Psoas muscle (tissue), 8 donors: ENCODE results near the gene ST3GAL2. TPM values are rescaled to one million over a fixed set of nuclear protein-coding genes. Genes with fewer than 3 reads are reported as not detected.

Experiments used
- ATAC-seq, 4 donors: fragments of 200-7000 bp; cut with Tn5 transposase; one replicate each; pipeline ENCODE4 v1.9.1; 2020; ENCODE audit warnings: moderate library complexity in 3 of 4, mild to moderate bottlenecking in 2 of 4
- DNase-seq, 2 donors: peaks; one replicate each; pipeline ENCODE4 v3.0.0-alpha.2; 2020
- H3K27ac ChIP-seq: fragments of 200-600 bp; one replicate; pipeline ENCODE4 v1.8.0; 2022
- H3K27me3 ChIP-seq, 3 donors: fragments of 200-600 bp in 1 of 3; one replicate each; pipeline versions ENCODE4 v1.6.1 to v1.8.0; 2013 to 2022; ENCODE audit warnings: low read length in 2 of 3, mild to moderate bottlenecking in 2 of 3, moderate library complexity in 1 of 3; ENCODE audit not compliant: insufficient read depth in 3 of 3
- H3K36me3 ChIP-seq, 2 donors: fragments of 200-600 bp in 1 of 2; one replicate each; pipeline versions ENCODE4 v1.6.1 to v1.8.0; 2013 to 2022; ENCODE audit warnings: low read depth in 1 of 2, mild to moderate bottlenecking in 1 of 2, moderate library complexity in 1 of 2; ENCODE audit not compliant: insufficient read depth in 1 of 2
- H3K4me1 ChIP-seq: fragments of 200-600 bp; one replicate; pipeline ENCODE4 v1.8.0; 2022
- H3K4me3 ChIP-seq: fragments of 200-600 bp; one replicate; pipeline ENCODE4 v1.8.0; 2022; ENCODE audit warnings: mild to moderate bottlenecking
- H3K9me3 ChIP-seq: fragments of 200-600 bp; one replicate; pipeline ENCODE4 v1.8.0; 2022
- WGBS, 3 donors: extraction: QIAGEN DNeasy Blood & Tissue Kit; methylation state at CpG; one replicate each; pipeline versions ENCODE4 v1.1.6 to v1.1.7; 2013; 5-methylcytosine and 5-hydroxymethylcytosine counted together
- intact Hi-C, 2 donors: fragments of 100-400 bp; cut with DNase I; formaldehyde crosslinking; loops; one replicate each; pipeline versions ENCODE4 v1.11.0 to v1.14.2; 2022
- polyA plus RNA-seq, 3 donors: library from polyadenylated mRNA; stranded (reverse); fragments of 200-250 nt; gene quantifications; one replicate each; pipeline ENCODE4 v1.2.3, GENCODE V29; 2013
- total RNA-seq, 4 donors: library from RNA; stranded (reverse); fragmentation: NEBNext Ultra II Directional in 2 of 4; extraction: Animal tissue kit (Norgen Biotek cat#: 25700) in 2 of 4; gene quantifications; one replicate each; pipeline versions ENCODE4 v1.2.1 to v1.2.4, GENCODE V29; 2021 to 2023
- TF ChIP-seq, protein P1 (sequence below): fragments of 200-600 bp; IDR thresholded peaks from one replicate; pipeline ENCODE4 v1.8.0; 2022; ENCODE audit warnings: antibody characterized with exemption
- donor health status: healthy with polysubstance abuse.
- donor health status: DM: no; HTN: no; CAD: no; lungs with moderate emphysema.
- donor health status: Bipolar disorder and iron deficiency.
- donor health status: healthy.
- donor health status: DM: yes; HTN: yes; CAD: no.
- donor health status: DM: no; HTN: no; CAD: no.
- donor health status: DM: no; HTN: no; CAD: no.
- donor health status: DM: yes; HTN: yes; CAD: no.

ST3GAL2 gene
- total and polyA plus RNA-seq, 7 donors = 7.0 to 33.0 (median 19.8) TPM

- WGBS, 3 donors = 79 to 87% (median 79%) methylated on average over 13 of the region's 13 CpGs
- ATAC-seq (no peak), DNase-seq (no peak)
- TF ChIP-seq, protein P1, sequence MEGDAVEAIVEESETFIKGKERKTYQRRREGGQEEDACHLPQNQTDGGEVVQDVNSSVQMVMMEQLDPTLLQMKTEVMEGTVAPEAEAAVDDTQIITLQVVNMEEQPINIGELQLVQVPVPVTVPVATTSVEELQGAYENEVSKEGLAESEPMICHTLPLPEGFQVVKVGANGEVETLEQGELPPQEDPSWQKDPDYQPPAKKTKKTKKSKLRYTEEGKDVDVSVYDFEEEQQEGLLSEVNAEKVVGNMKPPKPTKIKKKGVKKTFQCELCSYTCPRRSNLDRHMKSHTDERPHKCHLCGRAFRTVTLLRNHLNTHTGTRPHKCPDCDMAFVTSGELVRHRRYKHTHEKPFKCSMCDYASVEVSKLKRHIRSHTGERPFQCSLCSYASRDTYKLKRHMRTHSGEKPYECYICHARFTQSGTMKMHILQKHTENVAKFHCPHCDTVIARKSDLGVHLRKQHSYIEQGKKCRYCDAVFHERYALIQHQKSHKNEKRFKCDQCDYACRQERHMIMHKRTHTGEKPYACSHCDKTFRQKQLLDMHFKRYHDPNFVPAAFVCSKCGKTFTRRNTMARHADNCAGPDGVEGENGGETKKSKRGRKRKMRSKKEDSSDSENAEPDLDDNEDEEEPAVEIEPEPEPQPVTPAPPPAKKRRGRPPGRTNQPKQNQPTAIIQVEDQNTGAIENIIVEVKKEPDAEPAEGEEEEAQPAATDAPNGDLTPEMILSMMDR = no peak
- Histone ChIP-seq H3K4me3 (no peak overlapping the region), H3K27ac (no peak overlapping the region), H3K27me3 (no peaks in the 10 kb centered on the region), H3K4me1 (peaks cover 21% of the 10 kb centered on the region), H3K9me3 (no peaks in the 10 kb centered on the region), H3K36me3 (peaks cover 3 to 37% of the 10 kb centered on the region in 2 donors)
- intact Hi-C loops = loop anchor here (10.0 kb wide), 1 partner anchor 276 kb away; no protein-coding TSS in a partner anchor
Observed at GRCh38 chr16:70378869-70379493, 59.9 kb downstream of the ST3GAL2 start.

DNA sequence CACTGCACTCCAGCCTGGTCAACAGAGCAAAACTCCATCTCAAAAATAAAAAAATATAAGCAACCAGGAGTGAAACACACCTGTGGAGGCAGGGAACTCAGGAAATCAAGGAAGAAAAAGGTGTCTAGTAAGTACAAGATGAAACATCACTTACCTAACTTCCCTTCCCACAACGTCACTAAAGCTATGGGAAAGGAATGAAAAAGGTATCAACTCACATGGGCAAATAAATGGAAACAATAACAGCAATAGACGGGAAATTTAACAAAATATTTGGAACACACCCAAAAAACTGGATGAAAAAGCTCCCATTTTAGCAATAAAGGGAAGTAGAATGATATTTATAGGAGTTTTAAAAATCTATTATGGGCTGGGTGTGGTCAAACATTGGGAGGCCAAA, 61.1 kb downstream of the ST3GAL2 start:
- Histone ChIP-seq H3K27me3 (no peaks in the 10 kb centered on the region), H3K27ac (no peak overlapping the region), H3K4me3 (no peak overlapping the region), H3K4me1 (peaks cover 21% of the 10 kb centered on the region), H3K9me3 (no peaks in the 10 kb centered on the region), H3K36me3 (peaks cover 8 to 48% of the 10 kb centered on the region in 2 donors)
- no peak for ATAC-seq
- no peak for DNase-seq
- intact Hi-C loops = loop anchor here (10.0 kb wide), 1 partner anchor 277 kb away; no protein-coding TSS in a partner anchor
- TF ChIP-seq, protein P1 = no peak
- whole genome bisulfite sequencing, 3 donors = 69 to 77% (median 75%) methylated on average over 2 of the region's 2 CpGs

DNA sequence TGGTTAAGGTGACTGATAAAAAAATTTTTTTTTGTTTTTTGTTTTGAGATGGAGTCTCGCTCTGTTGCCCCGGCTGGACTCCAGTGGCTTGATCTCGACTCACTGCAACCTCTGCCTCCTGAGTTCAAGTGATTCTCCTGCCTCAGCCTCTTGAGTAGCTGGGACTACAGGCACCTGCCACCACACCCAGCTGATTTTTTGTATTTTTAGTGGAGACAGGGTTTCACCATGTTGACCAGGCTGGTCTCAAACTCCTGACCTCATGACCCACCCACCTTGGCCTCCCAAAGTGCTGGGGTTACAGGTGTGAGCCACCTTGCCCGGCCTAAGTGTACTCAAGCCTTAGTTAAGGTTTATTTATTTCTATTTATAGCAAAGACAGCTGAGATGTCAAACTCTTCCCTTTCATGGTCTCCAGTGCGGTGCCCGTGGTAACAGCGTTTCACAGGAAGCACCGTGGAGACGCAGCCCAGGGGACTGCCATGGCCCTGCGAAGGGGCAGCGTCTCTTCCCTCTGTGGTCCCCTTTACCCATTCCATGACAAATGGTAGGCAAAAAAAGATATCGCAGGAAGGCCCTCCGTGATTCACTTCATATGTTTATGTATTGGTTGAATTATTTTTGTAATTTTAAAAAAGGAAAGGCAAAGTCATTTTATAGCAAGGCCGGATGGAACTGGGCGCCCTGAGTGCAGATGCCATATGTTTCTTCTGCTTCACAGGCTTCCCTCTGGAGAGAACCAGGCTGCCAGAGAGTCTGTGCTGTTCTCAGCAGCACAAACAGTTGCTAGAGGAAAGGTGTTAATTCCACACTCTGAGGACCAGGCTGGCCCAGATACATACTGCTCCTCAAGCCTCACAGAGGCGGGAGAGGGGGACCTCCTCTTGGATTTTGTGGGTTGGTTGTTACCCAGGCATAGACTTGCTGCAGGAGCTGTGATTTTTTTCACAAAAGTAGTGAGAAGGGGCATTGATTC, 63.0 kb downstream of the ST3GAL2 start:
- Histone ChIP-seq H3K27me3 (no peaks in the 10 kb centered on the region), H3K36me3 (peaks cover 10 to 60% of the 10 kb centered on the region in 2 donors), H3K9me3 (no peaks in the 10 kb centered on the region), H3K27ac (peak overlapping the region; percentile 62), H3K4me1 (peaks cover 21% of the 10 kb centered on the region), H3K4me3 (no peak overlapping the region)
- ATAC-seq (peak in 3 of 4 donors; percentile 20 to 37 (median 29)), DNase-seq (no peak)
- TF ChIP-seq, protein P1 = no peak
- intact Hi-C loops = loop anchor here (10.0 kb wide), 1 partner anchor 279 kb away; no protein-coding TSS in a partner anchor
- 59 to 82% (median 67%) methylated on average over 16 of the region's 16 CpGs for WGBS, 3 donors

- ATAC-seq (no peak), DNase-seq (no peak)
- no peak overlapping the region for H3K4me3 ChIP-seq
- no peaks in the 10 kb centered on the region for H3K9me3 ChIP-seq
- WGBS, 3 donors = 91 to 93% (median 93%) methylated on average over 8 of the region's 8 CpGs
- H3K27ac ChIP-seq = no peak overlapping the region
- TF ChIP-seq, protein P1 = no peak
- intact Hi-C loops = loop anchor here (5.0 to 10.0 kb wide), 2 partner anchors 98 to 281 kb away; no protein-coding TSS in a partner anchor
- peaks cover 20 to 73% of the 10 kb centered on the region in 2 donors for H3K36me3 ChIP-seq
- H3K27me3 ChIP-seq = no peaks in the 10 kb centered on the region
- peaks cover 18% of the 10 kb centered on the region for H3K4me1 ChIP-seq
Observed at GRCh38 chr16:70374213-70374612, 64.7 kb downstream of the ST3GAL2 start.
